H9 (cell line): ENCODE results near the gene GPR42. TPM values are rescaled to one million over a fixed set of nuclear protein-coding genes. Genes with fewer than 3 reads are reported as not detected.
A peak's percentile ranks its signal among the peaks of the same experiment; 100 is the strongest.

Source experiments
- DNase-seq: peaks from one replicate; pipeline ENCODE4 v3.0.0-alpha.2; 2017
- H2AFZ ChIP-seq: one replicate; pipeline ENCODE4 v1.6.1; 2013; ENCODE audit warnings: mild to moderate bottlenecking, low read length, control low read depth, moderate library complexity
- H2AK5ac ChIP-seq: 2 replicates; pipeline ENCODE4 v1.6.1; 2013; ENCODE audit warnings: low read length, control low read depth, mixed read lengths; ENCODE audit not compliant: insufficient read length
- H2BK120ac ChIP-seq: one replicate; pipeline ENCODE4 v1.6.1; 2013; ENCODE audit warnings: low read depth, mild to moderate bottlenecking, low read length, control low read depth, inconsistent platforms; ENCODE audit not compliant: poor library complexity, severe bottlenecking
- H2BK12ac ChIP-seq: 2 replicates; pipeline ENCODE4 v1.6.1; 2013; ENCODE audit warnings: low read length, control low read depth, mixed read lengths, low read depth; ENCODE audit not compliant: insufficient read length
- H2BK15ac ChIP-seq: 2 replicates; pipeline ENCODE4 v1.6.1; 2013; ENCODE audit warnings: low read depth, low read length, control low read depth
- H2BK20ac ChIP-seq: one replicate; pipeline ENCODE4 v1.6.1; 2013; ENCODE audit warnings: low read depth, mild to moderate bottlenecking, low read length, control low read depth, inconsistent platforms; ENCODE audit not compliant: poor library complexity, severe bottlenecking
- H2BK5ac ChIP-seq: 2 replicates; pipeline ENCODE4 v1.6.1; 2013; ENCODE audit warnings: low read length, control low read depth, mixed read lengths; ENCODE audit not compliant: insufficient read length
- H3K14ac ChIP-seq: 2 replicates; pipeline ENCODE4 v1.6.1; 2013; ENCODE audit warnings: low read length, control low read depth; ENCODE audit not compliant: insufficient read depth
- H3K18ac ChIP-seq: 2 replicates; pipeline ENCODE4 v1.6.1; 2013; ENCODE audit warnings: low read depth, mild to moderate bottlenecking, mixed read lengths, low read length, control low read depth; ENCODE audit not compliant: insufficient read length
- H3K23ac ChIP-seq: 2 replicates; pipeline ENCODE4 v1.6.1; 2013; ENCODE audit warnings: low read length, control low read depth, mixed read lengths, low read depth; ENCODE audit not compliant: insufficient read length
- H3K23me2 ChIP-seq: 2 replicates; pipeline ENCODE4 v1.6.1; 2013; ENCODE audit warnings: low read depth, mild to moderate bottlenecking, mixed read lengths, low read length, control low read depth; ENCODE audit not compliant: insufficient read length, poor library complexity, severe bottlenecking
- H3K27ac ChIP-seq: 2 replicates; pipeline ENCODE4 v1.5.1; 2013; ENCODE audit warnings: low read length, control low read depth, mixed read lengths, low read depth; ENCODE audit not compliant: insufficient read length
- H3K27me3 ChIP-seq: 2 replicates; pipeline ENCODE4 v1.6.1; 2013; ENCODE audit warnings: low read length, control low read depth, inconsistent platforms; ENCODE audit not compliant: insufficient read depth
- H3K4ac ChIP-seq: 2 replicates; pipeline ENCODE4 v1.6.1; 2013; ENCODE audit warnings: low read depth, mild to moderate bottlenecking, control low read depth, inconsistent platforms, low read length, moderate library complexity
- H3K4me1 ChIP-seq: 2 replicates; pipeline ENCODE4 v1.6.1; 2013; ENCODE audit warnings: low read length, control low read depth, inconsistent platforms; ENCODE audit not compliant: insufficient read depth
- H3K4me2 ChIP-seq: 2 replicates; pipeline ENCODE4 v1.6.1; 2013; ENCODE audit warnings: low read length, control low read depth, mixed read lengths; ENCODE audit not compliant: insufficient read length, insufficient read depth
- H3K56ac ChIP-seq: 2 replicates; pipeline ENCODE4 v1.6.1; 2013; ENCODE audit warnings: low read depth, mild to moderate bottlenecking, mixed read lengths, low read length, control low read depth; ENCODE audit not compliant: insufficient read length
- H3K79me1 ChIP-seq: 2 replicates; pipeline ENCODE4 v1.6.1; 2013; ENCODE audit warnings: low read depth, mild to moderate bottlenecking, moderate library complexity, low read length, control low read depth, inconsistent platforms; ENCODE audit not compliant: insufficient read depth, poor library complexity, severe bottlenecking
- H3K79me2 ChIP-seq: 2 replicates; pipeline ENCODE4 v1.6.1; 2013; ENCODE audit warnings: low read length, control low read depth, inconsistent platforms; ENCODE audit not compliant: insufficient read depth
- H3K9ac ChIP-seq: 2 replicates; pipeline ENCODE4 v1.6.1; 2013; ENCODE audit warnings: low read length, control low read depth, mixed read lengths; ENCODE audit not compliant: insufficient read length; ENCODE audit errors: extremely low read depth
- H3K9me3 ChIP-seq: one replicate; pipeline ENCODE4 v1.6.1; 2013; ENCODE audit warnings: low read depth, low read length, inconsistent platforms; ENCODE audit not compliant: control insufficient read depth
- H3T11ph ChIP-seq: one replicate; pipeline ENCODE4 v1.6.1; 2013; ENCODE audit warnings: mild to moderate bottlenecking, low read length, control low read depth, inconsistent platforms
- H4K20me1 ChIP-seq: one replicate; pipeline ENCODE4 v1.6.1; 2013; ENCODE audit not compliant: control insufficient read depth, insufficient read length, insufficient read depth
- H4K5ac ChIP-seq: 2 replicates; pipeline ENCODE4 v1.6.1; 2013; ENCODE audit warnings: low read depth, mild to moderate bottlenecking, mixed read lengths, low read length, control low read depth; ENCODE audit not compliant: insufficient read length
- H4K8ac ChIP-seq: replicated peaks from 2 replicates; pipeline ENCODE4 v1.6.1; 2013; ENCODE audit warnings: low read length, control low read depth, mixed read lengths, low read depth; ENCODE audit not compliant: insufficient read length
- H4K91ac ChIP-seq: 2 replicates; pipeline ENCODE4 v1.6.1; 2013; ENCODE audit warnings: low read depth, mild to moderate bottlenecking, moderate library complexity, mixed read lengths, low read length, control low read depth; ENCODE audit not compliant: insufficient read length
- H3K27ac Mint-ChIP-seq, 3 experiments: 2 replicates in 2 of 3; 3 replicates in 1 of 3; pipeline ENCODE4 v1.8.0; 2020 to 2021; ENCODE audit warnings: mixed read lengths in 3 of 3, mild to moderate bottlenecking in 1 of 3, moderate library complexity in 1 of 3
- H3K27me3 Mint-ChIP-seq: 2 replicates; pipeline ENCODE4 v1.8.0; 2021; ENCODE audit warnings: low read depth, mild to moderate bottlenecking, moderate library complexity, mixed read lengths
- H3K36me3 Mint-ChIP-seq, 3 experiments: 2 replicates in 2 of 3; 3 replicates in 1 of 3; pipeline ENCODE4 v1.8.0; 2020 to 2021; ENCODE audit warnings: low read depth in 3 of 3, mixed read lengths in 3 of 3; ENCODE audit not compliant: insufficient read depth in 1 of 3
- H3K4me1 Mint-ChIP-seq, 2 experiments: 2 replicates each; pipeline ENCODE4 v1.8.0; 2020; ENCODE audit warnings: mixed read lengths in 2 of 2
- H3K4me3 Mint-ChIP-seq, 2 experiments: 2 replicates in 1 of 2; 3 replicates in 1 of 2; pipeline ENCODE4 v1.8.0; 2020 to 2021; ENCODE audit warnings: mild to moderate bottlenecking in 2 of 2, mixed read lengths in 2 of 2, moderate library complexity in 1 of 2
- H3K9me3 Mint-ChIP-seq, 2 experiments: 2 replicates in 1 of 2; 3 replicates in 1 of 2; pipeline ENCODE4 v1.8.0; 2020; ENCODE audit warnings: mild to moderate bottlenecking in 2 of 2, mixed read lengths in 2 of 2, moderate library complexity in 1 of 2
- WGBS: extraction: QIAGEN DNeasy Blood & Tissue Kit; methylation state at CpG from one replicate; pipeline ENCODE4 v1.1.7; 2013; ENCODE audit warnings: missing lambda C conversion rate, low lambda C conversion rate, mixed read lengths; ENCODE audit not compliant: insufficient read length; ENCODE audit errors: extremely low coverage; 5-methylcytosine and 5-hydroxymethylcytosine counted together
- total RNA-seq: library from RNA; stranded (reverse); gene quantifications from 2 replicates; pipeline ENCODE4 v1.2.1, GENCODE V29; 2021
- TF ChIP-seq, protein P1 (sequence below): fragments of 200-600 bp; sonication (generic); conservative IDR thresholded peaks from 3 replicates; pipeline ENCODE4 v1.8.0; 2021; ENCODE audit warnings: antibody characterized with exemption, mild to moderate bottlenecking

GPR42 gene
- total RNA-seq, 1 experiment from 2014 or later = not detected

DNA sequence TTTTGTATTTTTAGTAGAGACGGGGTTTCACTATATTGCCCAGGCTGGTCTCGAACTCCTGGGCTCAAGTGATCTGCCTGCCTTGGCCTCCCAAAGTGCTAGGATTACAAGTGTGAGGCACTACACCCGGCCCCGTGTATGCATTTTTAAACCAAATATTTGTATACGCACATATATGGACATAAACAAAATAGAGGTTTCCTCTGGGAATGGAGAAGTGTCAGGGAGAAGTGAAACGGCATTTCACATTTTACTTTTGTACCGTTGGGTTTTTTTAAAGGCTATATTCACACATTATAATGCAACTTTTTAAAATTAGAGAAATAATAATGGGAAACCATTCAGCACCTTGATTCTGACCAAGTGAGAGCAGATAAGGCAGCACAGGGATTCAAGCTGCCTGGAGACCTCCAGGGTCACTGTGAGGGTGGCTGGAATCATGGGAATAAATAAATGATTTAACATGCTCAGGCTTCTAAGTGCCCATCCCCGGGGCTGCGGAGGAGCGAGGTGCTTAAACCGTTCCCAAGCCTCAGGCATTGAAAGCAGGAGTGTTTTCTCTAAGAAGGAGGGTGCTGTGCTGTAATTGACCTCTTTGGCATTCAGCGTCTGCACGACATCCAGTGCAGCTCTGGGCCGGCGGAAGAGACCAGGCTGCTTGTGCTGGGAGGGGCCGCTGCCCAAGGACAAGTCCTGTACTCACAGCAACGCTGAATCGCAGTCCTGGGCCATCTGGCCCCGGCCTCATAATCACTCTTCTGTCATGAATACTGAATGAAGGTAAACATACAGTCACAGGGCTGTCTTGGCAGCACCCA, 24.7 kb downstream of the GPR42 start:
- TF ChIP-seq, protein P1, sequence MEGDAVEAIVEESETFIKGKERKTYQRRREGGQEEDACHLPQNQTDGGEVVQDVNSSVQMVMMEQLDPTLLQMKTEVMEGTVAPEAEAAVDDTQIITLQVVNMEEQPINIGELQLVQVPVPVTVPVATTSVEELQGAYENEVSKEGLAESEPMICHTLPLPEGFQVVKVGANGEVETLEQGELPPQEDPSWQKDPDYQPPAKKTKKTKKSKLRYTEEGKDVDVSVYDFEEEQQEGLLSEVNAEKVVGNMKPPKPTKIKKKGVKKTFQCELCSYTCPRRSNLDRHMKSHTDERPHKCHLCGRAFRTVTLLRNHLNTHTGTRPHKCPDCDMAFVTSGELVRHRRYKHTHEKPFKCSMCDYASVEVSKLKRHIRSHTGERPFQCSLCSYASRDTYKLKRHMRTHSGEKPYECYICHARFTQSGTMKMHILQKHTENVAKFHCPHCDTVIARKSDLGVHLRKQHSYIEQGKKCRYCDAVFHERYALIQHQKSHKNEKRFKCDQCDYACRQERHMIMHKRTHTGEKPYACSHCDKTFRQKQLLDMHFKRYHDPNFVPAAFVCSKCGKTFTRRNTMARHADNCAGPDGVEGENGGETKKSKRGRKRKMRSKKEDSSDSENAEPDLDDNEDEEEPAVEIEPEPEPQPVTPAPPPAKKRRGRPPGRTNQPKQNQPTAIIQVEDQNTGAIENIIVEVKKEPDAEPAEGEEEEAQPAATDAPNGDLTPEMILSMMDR = no peak
- no peak overlapping the region for H4K8ac ChIP-seq
- H3K14ac ChIP-seq = no peak overlapping the region
- no peak overlapping the region for H3K9ac ChIP-seq
- H3K79me1 ChIP-seq = no peaks in the 10 kb centered on the region
- H4K5ac ChIP-seq = no peak overlapping the region
- H3K18ac ChIP-seq = no peak overlapping the region
- H3K9me3 Mint-ChIP-seq = no peaks in the 10 kb centered on the region
- H2BK20ac ChIP-seq = no peak overlapping the region
- no peaks in the 10 kb centered on the region for H4K20me1 ChIP-seq
- no CpG with 5 or more reads among the region's 19 CpGs for WGBS
- H2BK15ac ChIP-seq = no peak overlapping the region
- H3K4me1 ChIP-seq = no peaks in the 10 kb centered on the region
- DNase-seq = peak; percentile 45
- no peaks in the 10 kb centered on the region for H3K23me2 ChIP-seq
- H3K27me3 Mint-ChIP-seq = peaks cover 2% of the 10 kb centered on the region
- no peak overlapping the region for H2BK12ac ChIP-seq
- no peak overlapping the region for H3K4ac ChIP-seq
- H3K23ac ChIP-seq = no peak overlapping the region
- H3K79me2 ChIP-seq = no peaks in the 10 kb centered on the region
- H2BK120ac ChIP-seq = no peak overlapping the region
- H3K27ac ChIP-seq = no peak overlapping the region
- no peak overlapping the region for H3K4me3 Mint-ChIP-seq
- no peak overlapping the region for H2AK5ac ChIP-seq
- H2AFZ ChIP-seq = no peak overlapping the region
- H4K91ac ChIP-seq = no peak overlapping the region
- H3K27ac Mint-ChIP-seq = no peak overlapping the region; a peak in 1 of 7 replicates
- peaks cover 0 to 4% of the 10 kb centered on the region in 2 experiments; a peak in 1 of 4 replicates for H3K4me1 Mint-ChIP-seq
- H3K4me2 ChIP-seq = no peak overlapping the region
- no peak overlapping the region for H3K56ac ChIP-seq
- no peaks in the 10 kb centered on the region for H3K9me3 ChIP-seq
- no peak overlapping the region for H2BK5ac ChIP-seq
- H3K36me3 Mint-ChIP-seq = no peaks in the 10 kb centered on the region
- H3T11ph ChIP-seq = no peak overlapping the region
- H3K27me3 ChIP-seq = no peaks in the 10 kb centered on the region
